Measurements from ENCODE around the gene TRIM36. TPM values are rescaled to one million over a fixed set of nuclear protein-coding genes. Genes with fewer than 3 reads are reported as not detected.

The TRIM36 gene
- total and polyA plus RNA-seq, 2 of the 8 experiments (the other 6 are each of a cell fraction or from before 2014, with no cell fraction given), result 8.5 to 14.1 TPM

- FAIRE-seq (no peak), DNase-seq (ENCODE audit: low read depth in 1 of 2, low spot score in 2 of 2) (no peak)
- Histone ChIP-seq H2BK20ac (ENCODE audit: low read length) (no peak overlapping the region), H2BK15ac (ENCODE audit: low read length) (no peak overlapping the region; the same call in 1 of the 2 replicates), H3K27me3 (replicated peaks in 1 of 4; ENCODE audit: control insufficient read depth in 3 of 4, extremely low read depth in 1 of 4, insufficient read depth in 3 of 4, low read length in 3 of 4) (no peaks in the 10 kb centered on the region), H3K4me1 (replicated peaks in 1 of 4; ENCODE audit: control insufficient read depth in 3 of 4, insufficient read depth in 4 of 4, low read length in 3 of 4) (peaks cover 0 to 9% (median 6%) of the 10 kb centered on the region in 4 experiments; a peak in 5 of 7 replicates), H4K91ac (replicated peaks; ENCODE audit: insufficient read length, low read length) (no peak overlapping the region), H3K9me3 (ENCODE audit: insufficient read depth in 2 of 2, low read depth in 1 of 2, low read length in 1 of 2) (no peaks in the 10 kb centered on the region), H3K23ac (ENCODE audit: insufficient read length) (no peak overlapping the region), H3K56ac (replicated peaks; ENCODE audit: insufficient read length, low read depth, low read length) (no peak overlapping the region), H3K27ac (ENCODE audit: low read depth, low read length) (no peak overlapping the region), H3K79me2 (ENCODE audit: control insufficient read depth in 1 of 2, insufficient read depth in 2 of 2, low read length in 2 of 2) (no peaks in the 10 kb centered on the region), H3K18ac (ENCODE audit: extremely low read depth, low read length) (no peak overlapping the region), H4K5ac (ENCODE audit: insufficient read length, low read depth, low read length) (no peak overlapping the region), H3K14ac (ENCODE audit: insufficient read length) (no peak overlapping the region), H3K9ac (replicated peaks in 1 of 4; ENCODE audit: extremely low read depth in 1 of 4, low read depth in 3 of 4, low read length in 3 of 4) (peak overlapping the region in 1 of 4 experiments; percentile 2; a peak in 1 of 7 replicates), H3K4me2 (ENCODE audit: insufficient read depth in 1 of 2, low read depth in 2 of 2, low read length in 2 of 2) (peak overlapping the region; percentile 49 to 51; a peak in 3 of 4 replicates), H3K23me2 (ENCODE audit: low read depth, low read length) (no peaks in the 10 kb centered on the region), H2AK5ac (ENCODE audit: low read depth, low read length) (no peak overlapping the region), H3K4ac (replicated peaks; ENCODE audit: insufficient read length, low read depth, low read length) (no peak overlapping the region), H2BK120ac (replicated peaks; ENCODE audit: low read depth, low read length) (no peak overlapping the region), H3K4me3 (ENCODE audit: extremely low read depth in 1 of 4, insufficient read depth in 2 of 4, low read depth in 3 of 4, low read length in 4 of 4) (peak overlapping the region in 1 of 4 experiments; percentile 11; a peak in 1 of 8 replicates), H3K36me3 (ENCODE audit: control insufficient read depth in 2 of 4, insufficient read depth in 4 of 4, low read length in 3 of 4) (no peaks in the 10 kb centered on the region), H2BK5ac (ENCODE audit: low read depth, low read length) (peak overlapping the region; percentile 76; the same call in 1 of the 2 replicates), H2AFZ (ENCODE audit: low read length) (peak overlapping the region; percentile 33), H2BK12ac (ENCODE audit: low read depth, low read length) (no peak overlapping the region), H4K20me1 (replicated peaks in 1 of 2; ENCODE audit: control insufficient read depth in 1 of 2, insufficient read depth in 2 of 2, low read length in 2 of 2) (no peaks in the 10 kb centered on the region), H3K79me1 (ENCODE audit: low read depth, low read length) (no peaks in the 10 kb centered on the region), H4K8ac (ENCODE audit: extremely low read depth, insufficient read depth, low read length) (no peak overlapping the region)
- ChIA-PET CTCF (ENCODE audit: partially characterized antibody) (no interaction called here), POLR2A (ENCODE audit: partially characterized antibody) (no interaction called here)
- TF ChIP-seq NANOG (IDR thresholded peaks at IDR 0.05; ENCODE audit: insufficient read depth, low read depth, low read length, poor library complexity, severe bottlenecking) (no peak), CREB1 (IDR thresholded peaks at IDR 0.05) (peak; percentile 41; the same call in 1 of the 2 replicates), POU5F1 (IDR thresholded peaks at IDR 0.05; ENCODE audit: low read depth, low read length) (no peak), BACH1 (IDR thresholded peaks at IDR 0.05; ENCODE audit: low read length) (no peak)
- WGBS, 2 experiments (ENCODE audit: extremely low coverage in 1 of 2, insufficient coverage in 1 of 2, insufficient read length in 1 of 2, insufficient replicate concordance in 2 of 2, low coverage in 1 of 2, low lambda C conversion rate in 2 of 2, missing lambda C conversion rate in 1 of 2), result 44% methylated on average over 5 of the region's 5 CpGs; no CpG with 5 or more reads in 1 of the 2 experiments
Observed at GRCh38 chr5:115109840-115110239, 59.9 kb downstream of the TRIM36 start.
